Stimulated activated CD4-positive, alpha-beta T cell treated with anti-CD3 and anti-CD28 coated beads, Interleukin-2, amount 100 ng/mL, for 4 hours (primary cell): ENCODE measurements around the gene SOCS3.
"Not testable (repeated sequence)": the region's sequence is repeated elsewhere in the genome, so short reads cannot be mapped to it uniquely, and the experiment has no call there.

Experiments
- DNase-seq: peaks from one replicate; pipeline ENCODE4 v3.0.0-alpha.2; 2020; ENCODE audit warnings: low read depth

Gene SOCS3

GRCh38 chr17:78329263-78330059 is 30.4 kb downstream of the SOCS3 start:
- DNase-seq, result no peak

GRCh38 chr17:78327880-78328279 is 32.0 kb downstream of the SOCS3 start:
- no peak for DNase-seq

- DNase-seq, result no peak
These were observed 34.7 kb downstream of the SOCS3 start for GRCh38 chr17:78325076-78325687.

- no peak for DNase-seq
These were observed 35.3 kb downstream of the SOCS3 start for GRCh38 chr17:78324391-78325075.

GRCh38 chr17:78323826-78324390 is 36.0 kb downstream of the SOCS3 start:
- DNase-seq, result no peak

GRCh38 chr17:78322858-78323455 is 36.9 kb downstream of the SOCS3 start:
- no peak for DNase-seq

- no peak for DNase-seq
These were observed 37.5 kb downstream of the SOCS3 start for GRCh38 chr17:78322327-78322857.

- DNase-seq, result no peak
These were observed 41.0 kb downstream of the SOCS3 start for GRCh38 chr17:78318843-78319242.

GRCh38 chr17:78318407-78318806 is 41.5 kb downstream of the SOCS3 start:
- no peak for DNase-seq

GRCh38 chr17:78317794-78318400 is 42.0 kb downstream of the SOCS3 start:
- DNase-seq, result no peak

GRCh38 chr17:78316867-78317789 is 42.7 kb downstream of the SOCS3 start:
- no peak for DNase-seq

GRCh38 chr17:78316115-78316866 is 43.6 kb downstream of the SOCS3 start:
- DNase-seq, result no peak

GRCh38 chr17:78315355-78316114 is 44.3 kb downstream of the SOCS3 start:
- DNase-seq, result peak; percentile 60

- DNase-seq, result no peak
These were observed 45.1 kb downstream of the SOCS3 start for GRCh38 chr17:78314683-78315354.

GRCh38 chr17:78313735-78314648 is 45.9 kb downstream of the SOCS3 start:
- DNase-seq, result peak; percentile 65

- not testable (repeated sequence) for DNase-seq
These were observed 50.1 kb downstream of the SOCS3 start for GRCh38 chr17:78309659-78310255.
